ENCODE results near the gene IL1RAPL2.

The IL1RAPL2 gene

GRCh38 chrX:104806346-104806745, 240.3 kb downstream of the IL1RAPL2 start:
- POLR2A ChIA-PET: no interaction called here
- Histone ChIP-seq H3K27ac (ENCODE audit: extremely low read depth, low read depth, low read length) (no peak overlapping the region), H3K4me1 (ENCODE audit: control insufficient read depth, insufficient read depth, low read length) (no peaks in the 10 kb centered on the region), H3K9me3 (ENCODE audit: control insufficient read depth, insufficient read depth, low read depth, low read length) (no peaks in the 10 kb centered on the region), H3K36me3 (ENCODE audit: control insufficient read depth in 2 of 2, insufficient read depth in 1 of 2, low read length in 2 of 2) (no peaks in the 10 kb centered on the region), H3K4me3 (ENCODE audit: low read depth, low read length) (no peak overlapping the region)
- CTCF ChIA-PET: no interaction called here
- TF ChIP-seq INSM2 (tag by site-specific recombination; IDR thresholded peaks at IDR 0.05) (no peak), ZNF660 (tag by site-specific recombination; IDR thresholded peaks at IDR 0.05) (no peak), ZSCAN23 (tag by site-specific recombination; IDR thresholded peaks at IDR 0.05) (no peak), ZNF311 (tag by site-specific recombination; IDR thresholded peaks at IDR 0.05; ENCODE audit: borderline replicate concordance) (no peak), ZNF624 (tag by site-specific recombination; IDR thresholded peaks at IDR 0.05) (no peak), AEBP2 (tag by site-specific recombination; IDR thresholded peaks at IDR 0.05; ENCODE audit: borderline replicate concordance) (no peak), ZNF561 (tag by site-specific recombination; IDR thresholded peaks at IDR 0.05; ENCODE audit: borderline replicate concordance) (no peak), GLIS2 (tag by site-specific recombination; IDR thresholded peaks at IDR 0.05) (no peak), ZNF623 (tag by site-specific recombination; IDR thresholded peaks at IDR 0.05) (no peak)

- H3K27ac ChIP-seq (ENCODE audit: extremely low read depth, low read depth, low read length): no peak overlapping the region
- CTCF ChIA-PET: no interaction called here
- no peak for TF ChIP-seq ZNF449 (tag by site-specific recombination; IDR thresholded peaks at IDR 0.05)
- no peak for TF ChIP-seq BCL6B (tag by site-specific recombination; IDR thresholded peaks at IDR 0.05)
- no peak for TF ChIP-seq ZNF518A (tag by site-specific recombination; conservative IDR thresholded peaks at IDR 0.05; ENCODE audit: low read depth)
- no peak for TF ChIP-seq FEZF1 (tag by site-specific recombination; IDR thresholded peaks at IDR 0.05)
- no peak for TF ChIP-seq ZNF157 (tag by site-specific recombination; IDR thresholded peaks at IDR 0.05)
- no peak for TF ChIP-seq ZBTB8A (tag by site-specific recombination; IDR thresholded peaks at IDR 0.05)
- no peak for TF ChIP-seq ZNF132 (tag by site-specific recombination; IDR thresholded peaks at IDR 0.05; ENCODE audit: borderline replicate concordance)
- TF ChIP-seq ZSCAN30 (tag by site-specific recombination; IDR thresholded peaks at IDR 0.05): no peak
- no peak for TF ChIP-seq ZFHX2 (tag by site-specific recombination; conservative IDR thresholded peaks at IDR 0.05)
- TF ChIP-seq ZNF837 (tag by site-specific recombination; IDR thresholded peaks at IDR 0.05): no peak
- no peak for TF ChIP-seq GLIS2 (tag by site-specific recombination; IDR thresholded peaks at IDR 0.05)
- no peak for TF ChIP-seq ZNF223 (tag by site-specific recombination; IDR thresholded peaks at IDR 0.05)
- no peak for TF ChIP-seq ZBTB6 (tag by site-specific recombination; IDR thresholded peaks at IDR 0.05)
- TF ChIP-seq ZBTB20 (tag by site-specific recombination; IDR thresholded peaks at IDR 0.05): no peak
- POLR2A ChIA-PET: no interaction called here
- H3K9me3 ChIP-seq (ENCODE audit: control insufficient read depth, insufficient read depth, low read depth, low read length): no peaks in the 10 kb centered on the region
- H3K36me3 ChIP-seq (ENCODE audit: control insufficient read depth in 2 of 2, insufficient read depth in 1 of 2, low read length in 2 of 2): no peaks in the 10 kb centered on the region
- no peaks in the 10 kb centered on the region for H3K4me1 ChIP-seq (ENCODE audit: control insufficient read depth, insufficient read depth, low read length)
- H3K4me3 ChIP-seq (ENCODE audit: low read depth, low read length): no peak overlapping the region
Observed at GRCh38 chrX:104833401-104833800, 267.4 kb downstream of the IL1RAPL2 start.

Data from HEK293 (cell line).